HepG2 (cell line): ENCODE data around the gene ADORA2B. TPM values are rescaled to one million over a fixed set of nuclear protein-coding genes. Genes with fewer than 3 reads are reported as not detected.

ENCODE experiments used
- ATAC-seq: fragments of 200-7000 bp; cut with Tn5 transposase; 3 replicates; pipeline ENCODE4 v1.9.1; 2020; ENCODE audit warnings: mild to moderate bottlenecking, moderate library complexity
- BruUV-seq: library from RNA; stranded (reverse); fragments of 400-500 nt; replicated peaks from 2 replicates; lab custom pipeline; 2021; lab: Mats Ljungman, UMichigan
- CTCF ChIA-PET: fragments of 300-600 bp; formaldehyde crosslinking; extraction: SDS; loops from one replicate; lab custom pipeline; 2021; ENCODE audit warnings: low total read pairs, inconsistent platforms, low intra/inter-chr PET ratio; lab: Yijun Ruan, JAX
- POLR2A ChIA-PET: fragments of 350-600 bp; sonication (Branson Sonifier 250); formaldehyde crosslinking; loops from one replicate; lab custom pipeline; 2020; ENCODE audit warnings: antibody characterized with exemption, inconsistent platforms; lab: Yijun Ruan, JAX
- DNase-seq: peaks from one replicate; pipeline ENCODE4 v3.0.0-alpha.2; 2015; ENCODE audit warnings: low spot score
- FAIRE-seq: peaks from 3 replicates; lab custom pipeline; 2011; peaks lifted over from hg19 to GRCh38; lab: Jason Lieb, UNC
- H2AFZ ChIP-seq: one replicate; pipeline ENCODE4 v1.6.1; 2011; ENCODE audit warnings: low read length, inconsistent platforms
- H3K27ac ChIP-seq: fragments of 300-600 bp; 3 replicates; pipeline ENCODE4 v1.8.0; 2011; ENCODE audit warnings: mixed run types, mild to moderate bottlenecking, mixed read lengths, low read length, inconsistent platforms; ENCODE audit not compliant: insufficient read depth; ENCODE audit errors: extremely low read length
- H3K27me3 ChIP-seq, 2 experiments: fragments of 200-600 bp in 1 of 2; 2 replicates in 1 of 2; 3 replicates in 1 of 2; pipeline versions ENCODE4 v1.6.0 to v1.8.0; 2011; ENCODE audit warnings: low read length in 2 of 2, mild to moderate bottlenecking in 2 of 2, moderate library complexity in 2 of 2, inconsistent platforms in 1 of 2; ENCODE audit not compliant: insufficient read depth in 2 of 2, control insufficient read depth in 1 of 2
- H3K36me3 ChIP-seq, 2 experiments: fragments of 200-600 bp in 1 of 2; replicated peaks in 1 of 2; 2 replicates in 1 of 2; 3 replicates in 1 of 2; pipeline versions ENCODE4 v1.5.1 to v1.8.0; 2011; ENCODE audit warnings: low read length in 2 of 2, inconsistent platforms in 1 of 2; ENCODE audit not compliant: insufficient read depth in 2 of 2, control insufficient read depth in 1 of 2
- H3K4me1 ChIP-seq: 2 replicates; pipeline ENCODE4 v1.5.1; 2012; ENCODE audit warnings: low read length, inconsistent platforms; ENCODE audit not compliant: insufficient read depth
- H3K4me2 ChIP-seq: 2 replicates; pipeline ENCODE4 v1.6.0; 2011; ENCODE audit warnings: low read depth, low read length, inconsistent platforms
- H3K4me3 ChIP-seq, 3 experiments: fragments of 200-600 bp in 1 of 3; sonication (generic), shearing (Covaris generic) in 1 of 3; replicated peaks in 1 of 3; 2 replicates each; pipeline ENCODE4 v1.5.1; 2011 to 2016; ENCODE audit warnings: low read length in 3 of 3, inconsistent platforms in 2 of 3, low read depth in 2 of 3, mild to moderate bottlenecking in 2 of 3, control low read depth in 1 of 3, mixed read lengths in 1 of 3; ENCODE audit not compliant: insufficient read depth in 1 of 3
- H3K79me2 ChIP-seq: one replicate; pipeline ENCODE4 v1.6.1; 2011; ENCODE audit warnings: low read length, inconsistent platforms; ENCODE audit not compliant: insufficient read depth
- H3K9ac ChIP-seq: 2 replicates; pipeline ENCODE4 v1.6.0; 2011; ENCODE audit warnings: mild to moderate bottlenecking, low read depth, low read length, inconsistent platforms; ENCODE audit not compliant: insufficient read depth
- H3K9me3 ChIP-seq: 2 replicates; pipeline ENCODE4 v1.5.1; 2012; ENCODE audit warnings: mild to moderate bottlenecking, low read length
- H4K20me1 ChIP-seq: 2 replicates; pipeline ENCODE4 v1.6.0; 2011; ENCODE audit warnings: inconsistent platforms, mild to moderate bottlenecking, low read length, moderate library complexity; ENCODE audit not compliant: insufficient read depth
- ESRRA ChIP-seq: sonication (generic); formaldehyde crosslinking; IDR thresholded peaks from 2 replicates; pipeline ENCODE4 v1.5.1; 2020; ENCODE audit warnings: mild to moderate bottlenecking, low read depth, missing genetic modification reagents
- JDP2 ChIP-seq: sonication (generic); formaldehyde crosslinking; IDR thresholded peaks from 2 replicates; pipeline ENCODE4 v1.8.1; 2022; ENCODE audit warnings: missing genetic modification reagents, borderline replicate concordance
- MIER3 ChIP-seq: IDR thresholded peaks from 2 replicates; pipeline ENCODE4 v1.6.1; 2016; ENCODE audit warnings: missing compliant biosample characterization, borderline replicate concordance
- NFE2L2 ChIP-seq: fragments of 150-350 bp; IDR thresholded peaks from 2 replicates; pipeline ENCODE4 v1.6.1; 2014; ENCODE audit warnings: low read length
- PAX8 ChIP-seq: sonication (generic); formaldehyde crosslinking; IDR thresholded peaks from 2 replicates; pipeline ENCODE4 v1.8.0; 2022; ENCODE audit warnings: mild to moderate bottlenecking, missing genetic modification reagents, borderline replicate concordance
- PBX2 ChIP-seq: IDR thresholded peaks from 2 replicates; pipeline ENCODE4 v1.6.1; 2016; ENCODE audit warnings: control low read depth
- POGZ ChIP-seq: sonication (generic); formaldehyde crosslinking; IDR thresholded peaks from 2 replicates; pipeline ENCODE4 v1.4.0; 2020; ENCODE audit warnings: mild to moderate bottlenecking, missing genetic modification reagents
- RFXANK ChIP-seq: IDR thresholded peaks from 2 replicates; pipeline ENCODE4 v1.6.1; 2016
- RXRA ChIP-seq: sonication (generic); formaldehyde crosslinking; IDR thresholded peaks from 2 replicates; pipeline ENCODE4 v1.5.1; 2020; ENCODE audit warnings: missing genetic modification reagents
- ZBTB2 ChIP-seq: sonication (generic); formaldehyde crosslinking; IDR thresholded peaks from 2 replicates; pipeline ENCODE4 v1.8.0; 2022; ENCODE audit warnings: low read depth, missing genetic modification reagents
- ZNF20 ChIP-seq: sonication (generic); formaldehyde crosslinking; IDR thresholded peaks from 2 replicates; pipeline ENCODE4 v1.4.0; 2020; ENCODE audit warnings: mild to moderate bottlenecking, moderate library complexity, missing genetic modification reagents
- ZNF3 ChIP-seq: IDR thresholded peaks from 2 replicates; pipeline ENCODE4 v1.7.0; 2017; ENCODE audit warnings: inconsistent platforms
- ZNF333 ChIP-seq: sonication (generic); formaldehyde crosslinking; IDR thresholded peaks from 2 replicates; pipeline ENCODE4 v1.4.0; 2020; ENCODE audit warnings: mild to moderate bottlenecking, missing genetic modification reagents, borderline replicate concordance
- ZNF33B ChIP-seq: sonication (generic); formaldehyde crosslinking; IDR thresholded peaks from 2 replicates; pipeline ENCODE4 v1.5.1; 2020; ENCODE audit warnings: mild to moderate bottlenecking, missing genetic modification reagents
- WGBS: methylation state at CpG from one replicate; pipeline ENCODE4 v1.1.6; 2017; ENCODE audit warnings: low lambda C conversion rate; 5-methylcytosine and 5-hydroxymethylcytosine counted together
- in situ Hi-C: cut with HindIII; loops from 2 replicates; pipeline ENCODE4 v1.10.0; 2017; ENCODE audit warnings: low pct_unique_long_range_greater_than_20kb; ENCODE audit not compliant: extremely low pct_ligation_motif_present
- intact Hi-C: fragments of 100-400 bp; cut with micrococcal nuclease; formaldehyde crosslinking; loops from one replicate; pipeline ENCODE4 v1.10.0; 2022; ENCODE audit not compliant: unreplicated experiment
- polyA plus RNA-seq, 8 experiments: library from polyadenylated mRNA; depleted of rRNA in 3 of 8; stranded (reverse) in 7 of 8; unstranded in 1 of 8; fragments of >200 nt; fragmentation: Illumina TruSeq in 4 of 8; extraction: Trizol in 4 of 8; gene quantifications; 2 replicates each; pipeline versions ENCODE4 v1.2.1 to v1.2.3, GENCODE V29; 2011 to 2016; ENCODE audit warnings: low read depth in 4 of 8, missing spikeins in 1 of 8, mixed read lengths in 1 of 8; ENCODE audit not compliant: insufficient read depth in 1 of 8
- total RNA-seq, 5 experiments: library from RNA; depleted of rRNA; stranded (reverse); fragments of >200 nt; fragmentation: Illumina TruSeq; extraction: Trizol; gene quantifications; 2 replicates each; pipeline ENCODE4 v1.2.3, GENCODE V29; 2016; ENCODE audit warnings: low read depth in 1 of 5

Gene ADORA2B
- total and polyA plus RNA-seq, 2 of the 13 experiments (the other 11 are each of a cell fraction or from before 2014, with no cell fraction given): 10.4 to 20.0 TPM

- no peaks in the 10 kb centered on the region for H3K36me3 ChIP-seq
- no peak for ATAC-seq
- H3K9ac ChIP-seq: no peak overlapping the region
- peaks cover 2 to 13% of the 10 kb centered on the region in 2 experiments; a peak in 1 of 5 replicates for H3K27me3 ChIP-seq
- no peak for FAIRE-seq
- ChIA-PET POLR2A (no interaction called here), CTCF (no interaction called here)
- no peak for TF ChIP-seq NFE2L2
- in situ Hi-C loops (loop anchor here (25.0 kb wide), 1 partner anchor 93 kb away; no protein-coding TSS in a partner anchor), intact Hi-C loops (no loop called here)
- no peaks in the 10 kb centered on the region for H3K79me2 ChIP-seq
- H2AFZ ChIP-seq: no peak overlapping the region
- no TSS peak for BruUV-seq
- peaks cover 6% of the 10 kb centered on the region for H3K4me1 ChIP-seq
- H4K20me1 ChIP-seq: no peaks in the 10 kb centered on the region
- no peak for DNase-seq
- WGBS: 13% methylated on average over 4 of the region's 4 CpGs
- no peak overlapping the region for H3K4me3 ChIP-seq
- H3K4me2 ChIP-seq: no peak overlapping the region
- H3K27ac ChIP-seq: no peak overlapping the region
- no peaks in the 10 kb centered on the region for H3K9me3 ChIP-seq
These were observed 15.0 kb upstream of the ADORA2B start for GRCh38 chr17:15929941-15930340.

- no peaks in the 10 kb centered on the region for H4K20me1 ChIP-seq
- TF ChIP-seq ZNF33B (CRISPR knock-in tag): no peak
- TF ChIP-seq MIER3 (CRISPR knock-in tag): no peak
- no peak for TF ChIP-seq RXRA
- TF ChIP-seq PBX2 (CRISPR knock-in tag): no peak
- no peak for TF ChIP-seq ZBTB2 (CRISPR knock-in tag)
- TF ChIP-seq JDP2 (CRISPR knock-in tag): no peak
- no peak for TF ChIP-seq RFXANK (CRISPR knock-in tag)
- no peak for TF ChIP-seq POGZ (CRISPR knock-in tag)
- no peak for TF ChIP-seq ZNF3
- no peak for TF ChIP-seq ZNF333 (CRISPR knock-in tag)
- TF ChIP-seq ZNF20: no peak
- TF ChIP-seq PAX8: no peak
- no peak for TF ChIP-seq ESRRA (CRISPR knock-in tag)
- intact Hi-C loops (no loop called here), in situ Hi-C loops (loop anchor here (25.0 kb wide), 1 partner anchor 93 kb away; no protein-coding TSS in a partner anchor)
- H3K9ac ChIP-seq: no peak overlapping the region
- FAIRE-seq (no peak), ATAC-seq (no peak), DNase-seq (no peak)
- H3K4me1 ChIP-seq: peaks cover 5% of the 10 kb centered on the region
- ChIA-PET CTCF (no interaction called here), POLR2A (no interaction called here)
- H3K27me3 ChIP-seq: peaks cover 2 to 13% of the 10 kb centered on the region in 2 experiments; a peak in 1 of 5 replicates
- 28% methylated on average over 6 of the region's 6 CpGs for WGBS
- H3K4me2 ChIP-seq: no peak overlapping the region
- H3K36me3 ChIP-seq: no peaks in the 10 kb centered on the region
- H2AFZ ChIP-seq: no peak overlapping the region
- no peaks in the 10 kb centered on the region for H3K9me3 ChIP-seq
- no peaks in the 10 kb centered on the region for H3K79me2 ChIP-seq
- H3K27ac ChIP-seq: no peak overlapping the region
- BruUV-seq: no TSS peak
- H3K4me3 ChIP-seq: no peak overlapping the region
These were observed 14.5 kb upstream of the ADORA2B start for GRCh38 chr17:15930426-15930825.
